K562 (cell line): ENCODE results near the gene DSG1. TPM values are rescaled to one million over a fixed set of nuclear protein-coding genes. Genes with fewer than 3 reads are reported as not detected.
A peak's percentile ranks its signal among the peaks of the same experiment; 100 is the strongest.

ENCODE experiments used
- ATAC-seq: fragments of 200-7000 bp; cut with Tn5 transposase; 3 replicates; pipeline ENCODE4 v1.9.1; 2020; ENCODE audit warnings: moderate library complexity
- BruUV-seq: library from RNA; stranded (reverse); fragments of 400-500 nt; replicated peaks from 2 replicates; lab custom pipeline; 2021; lab: Mats Ljungman, UMichigan
- CTCF ChIA-PET: fragments of 300-600 bp; formaldehyde crosslinking; extraction: SDS; loops from one replicate; lab custom pipeline; 2021; ENCODE audit warnings: low intra/inter-chr PET ratio; lab: Yijun Ruan, JAX
- POLR2A ChIA-PET: fragments of 300-600, 350-650 bp; sonication (Branson Sonifier 250); formaldehyde crosslinking; extraction: SDS; loops from one replicate; lab custom pipeline; 2021; ENCODE audit warnings: antibody characterized with exemption, inconsistent platforms; lab: Yijun Ruan, JAX
- DNase-seq, 4 experiments: peaks; one replicate each; pipeline versions ENCODE4 v3.0.0 to v3.0.0-alpha.2; 2011 to 2018; ENCODE audit warnings: low spot score in 3 of 4, mixed read lengths in 3 of 4; ENCODE audit errors: extremely low read depth in 1 of 4
- FAIRE-seq: peaks from 2 replicates; lab custom pipeline; 2011; peaks lifted over from hg19 to GRCh38; lab: Jason Lieb, UNC
- H2AFZ ChIP-seq: 2 replicates; pipeline ENCODE4 v1.6.0; 2011; ENCODE audit warnings: low read depth, low read length, control low read depth, inconsistent platforms
- H3K27ac ChIP-seq: fragments of 200-600 bp; 3 replicates; pipeline ENCODE4 v1.8.0; 2011; ENCODE audit warnings: low read depth, mild to moderate bottlenecking, control low read depth, inconsistent platforms, low read length, moderate library complexity, mixed read lengths; ENCODE audit errors: extremely low read depth
- H3K27me3 ChIP-seq, 2 experiments: fragments of 300-600 bp in 1 of 2; 2 replicates in 1 of 2; 3 replicates in 1 of 2; pipeline versions ENCODE4 v1.6.0 to v1.8.0; 2011; ENCODE audit warnings: inconsistent platforms in 2 of 2, low read length in 2 of 2, mild to moderate bottlenecking in 1 of 2, mixed read lengths in 1 of 2, moderate library complexity in 1 of 2; ENCODE audit not compliant: control insufficient read depth in 2 of 2, insufficient read depth in 2 of 2
- H3K36me3 ChIP-seq: fragments of 300-600 bp; 3 replicates; pipeline ENCODE4 v1.8.0; 2011; ENCODE audit warnings: mild to moderate bottlenecking, low read length, inconsistent platforms; ENCODE audit not compliant: control insufficient read depth, insufficient read depth
- H3K4me1 ChIP-seq, 2 experiments: fragments of 200-600 bp in 1 of 2; replicated peaks in 1 of 2; 2 replicates in 1 of 2; 3 replicates in 1 of 2; pipeline versions ENCODE4 v1.5.1 to v1.8.0; 2011; ENCODE audit warnings: inconsistent platforms in 2 of 2, low read length in 2 of 2, mild to moderate bottlenecking in 1 of 2, mixed read lengths in 1 of 2, moderate library complexity in 1 of 2; ENCODE audit not compliant: control insufficient read depth in 2 of 2, insufficient read depth in 2 of 2
- H3K4me2 ChIP-seq: 2 replicates; pipeline ENCODE4 v1.6.1; 2011; ENCODE audit warnings: low read length, control low read depth, inconsistent platforms, mixed read lengths; ENCODE audit not compliant: insufficient read depth
- H3K4me3 ChIP-seq: fragments of 200-600 bp; sonication (generic), shearing (Covaris generic); 2 replicates; pipeline ENCODE4 v1.5.1; 2016; ENCODE audit warnings: control low read depth, inconsistent platforms
- H3K79me2 ChIP-seq: fragments of 200-600 bp; 3 replicates; pipeline ENCODE4 v1.8.0; 2011; ENCODE audit warnings: low read length, inconsistent platforms; ENCODE audit not compliant: control insufficient read depth, insufficient read depth
- H3K9ac ChIP-seq, 2 experiments: 2 replicates each; pipeline versions ENCODE4 v1.6.0 to v1.6.1; 2011; ENCODE audit warnings: low read depth in 2 of 2, low read length in 2 of 2, control low read depth in 1 of 2, inconsistent platforms in 1 of 2, mild to moderate bottlenecking in 1 of 2, mixed read lengths in 1 of 2; ENCODE audit not compliant: insufficient read depth in 1 of 2
- H3K9me1 ChIP-seq: one replicate; pipeline ENCODE4 v1.6.0; 2011; ENCODE audit warnings: inconsistent platforms, mild to moderate bottlenecking, low read length, moderate library complexity; ENCODE audit not compliant: control insufficient read depth, insufficient read depth
- H3K9me3 ChIP-seq: replicated peaks from 2 replicates; pipeline ENCODE4 v1.5.1; 2011; ENCODE audit warnings: low read depth, low read length, inconsistent platforms; ENCODE audit not compliant: control insufficient read depth, insufficient read depth
- H4K20me1 ChIP-seq: replicated peaks from 2 replicates; pipeline ENCODE4 v1.6.1; 2011; ENCODE audit warnings: low read length, inconsistent platforms, mixed read lengths; ENCODE audit not compliant: control insufficient read depth, insufficient read depth
- BRF1 ChIP-seq: IDR thresholded peaks from 3 replicates; pipeline ENCODE4 v1.6.1; 2011; ENCODE audit warnings: borderline replicate concordance, mild to moderate bottlenecking; ENCODE audit not compliant: insufficient read length; ENCODE audit errors: extremely low read depth
- CREBBP ChIP-seq: IDR thresholded peaks from one replicate; pipeline ENCODE4 v1.6.1; 2012; ENCODE audit warnings: low read depth, mild to moderate bottlenecking, control low read depth, inconsistent platforms, low read length
- ETS2 ChIP-seq: IDR thresholded peaks from 2 replicates; pipeline ENCODE4 v1.6.1; 2016; ENCODE audit warnings: borderline replicate concordance, missing genetic modification characterization, mild to moderate bottlenecking, moderate library complexity, missing compliant biosample characterization; ENCODE audit not compliant: poor library complexity, severe bottlenecking
- IFI16 ChIP-seq: fragments of 250-450 bp; sonication (Bioruptor Pico); IDR thresholded peaks from 2 replicates; pipeline ENCODE4 v2.1.2; 2022; ENCODE audit warnings: mild to moderate bottlenecking, inconsistent platforms
- MCM5 ChIP-seq: fragments of 450-650 bp; IDR thresholded peaks from 2 replicates; pipeline ENCODE4 v1.6.1; 2016; ENCODE audit warnings: low read depth
- NEUROD1 ChIP-seq: fragments of 150-350 bp; IDR thresholded peaks from 2 replicates; pipeline ENCODE4 v1.6.1; 2014; ENCODE audit warnings: borderline replicate concordance, low read length, low read depth; ENCODE audit not compliant: partially characterized antibody
- NFIX ChIP-seq: fragments of 250-450 bp; sonication (Bioruptor Pico); IDR thresholded peaks from 2 replicates; pipeline ENCODE4 v1.4.0; 2020; ENCODE audit warnings: low read depth, mild to moderate bottlenecking, moderate library complexity
- NR2C1 ChIP-seq, 2 experiments: fragments of 450-650 bp; IDR thresholded peaks; 2 replicates each; pipeline ENCODE4 v1.6.1; 2017; ENCODE audit warnings: mild to moderate bottlenecking in 2 of 2, antibody characterized with exemption in 1 of 2, inconsistent platforms in 1 of 2, missing compliant biosample characterization in 1 of 2, missing genetic modification characterization in 1 of 2
- POLR2AphosphoS2 ChIP-seq: IDR thresholded peaks from 2 replicates; pipeline ENCODE4 v1.6.1; 2012; ENCODE audit warnings: low read length, improper control_type of control experiment
- ZNF121 ChIP-seq: sonication (generic); formaldehyde crosslinking; conservative IDR thresholded peaks from 2 replicates; pipeline ENCODE4 v1.8.0; 2022; ENCODE audit warnings: missing genetic modification reagents
- ZNF146 ChIP-seq: IDR thresholded peaks from one replicate; pipeline ENCODE4 v1.6.1; 2018; ENCODE audit warnings: missing compliant biosample characterization; ENCODE audit not compliant: unreplicated experiment
- ZNF224 ChIP-seq: sonication (generic); formaldehyde crosslinking; IDR thresholded peaks from 2 replicates; pipeline ENCODE4 v1.8.0; 2022; ENCODE audit warnings: mild to moderate bottlenecking, missing genetic modification reagents
- ZNF444 ChIP-seq: fragments of 250-450 bp; sonication (Bioruptor Pico); IDR thresholded peaks from 2 replicates; pipeline ENCODE4 v1.4.0; 2020; ENCODE audit warnings: mild to moderate bottlenecking, moderate library complexity
- ZNF668 ChIP-seq: fragments of 250-450 bp; sonication (Bioruptor Pico); IDR thresholded peaks from 2 replicates; pipeline ENCODE4 v1.8.0; 2022; ENCODE audit warnings: mild to moderate bottlenecking, inconsistent platforms
- in situ Hi-C: fragments of 300-500 bp; cut with MboI; formaldehyde crosslinking; loops from 4 replicates; pipeline ENCODE4 v1.15.0; 2018; ENCODE audit warnings: inconsistent platforms, mixed read lengths
- intact Hi-C: fragments of 100-400 bp; cut with micrococcal nuclease; formaldehyde crosslinking; loops from 2 replicates; pipeline ENCODE4 v1.14.2; 2022
- polyA plus RNA-seq, 8 experiments: library from polyadenylated mRNA; depleted of rRNA in 4 of 8; stranded (reverse) in 5 of 8; unstranded in 3 of 8; fragments of >200 nt; fragmentation: Nextera tagmentation in 2 of 8; fragmentation: Illumina TruSeq in 1 of 8; extraction: Ambion mirVana in 2 of 8; extraction: Trizol in 1 of 8; gene quantifications; 2 replicates each; pipeline versions ENCODE4 v1.2.1 to v1.2.3, GENCODE V29; 2011 to 2014; ENCODE audit warnings: inconsistent platforms in 1 of 8, missing spikeins in 1 of 8
- total RNA-seq, 7 experiments: library from RNA; depleted of rRNA in 6 of 7; stranded (reverse); fragments of >200 nt in 6 of 7; fragmentation: Illumina TruSeq in 2 of 7; extraction: Trizol in 2 of 7; gene quantifications; 2 replicates each; pipeline versions ENCODE4 v1.2.1 to v1.2.3, GENCODE V29; 2011 to 2021; ENCODE audit warnings: low replicate concordance in 1 of 7

Gene DSG1
- total and polyA plus RNA-seq, 9 of the 15 experiments (the other 6 are each of a cell fraction or from before 2014, with no cell fraction given) = 0.03 to 0.26 (median 0.15) TPM; not detected in 1

- ChIA-PET CTCF (no interaction called here), POLR2A (no interaction called here)
- FAIRE-seq (no peak), DNase-seq (no peak), ATAC-seq (peak; percentile 23; the same call in 1 of the 3 replicates)
- Histone ChIP-seq H3K4me3 (no peak overlapping the region), H3K4me2 (no peak overlapping the region), H3K9me3 (no peaks in the 10 kb centered on the region), H2AFZ (no peak overlapping the region), H3K4me1 (no peaks in the 10 kb centered on the region), H3K9me1 (no peaks in the 10 kb centered on the region), H3K27me3 (no peaks in the 10 kb centered on the region), H3K36me3 (no peaks in the 10 kb centered on the region), H3K27ac (no peak overlapping the region), H3K79me2 (no peaks in the 10 kb centered on the region), H4K20me1 (no peaks in the 10 kb centered on the region), H3K9ac (no peak overlapping the region)
- intact Hi-C loops = no loop called here
- no peak for TF ChIP-seq ZNF224 (CRISPR knock-in tag)
- no peak for TF ChIP-seq CREBBP
- no peak for TF ChIP-seq NR2C1 (IDR thresholded peaks at IDR 0.05)
- TF ChIP-seq NR2C1 (tag; IDR thresholded peaks at IDR 0.05) = no peak
- TF ChIP-seq ETS2 = no peak
- TF ChIP-seq ZNF146 (CRISPR knock-in tag) = no peak
- TF ChIP-seq BRF1 = no peak
- no peak for TF ChIP-seq MCM5
- no peak for TF ChIP-seq ZNF444 (CRISPR knock-in tag)
- TF ChIP-seq NEUROD1 = no peak
- TF ChIP-seq POLR2AphosphoS2 = no peak
- no peak for TF ChIP-seq ZNF668 (CRISPR knock-in tag)
- TF ChIP-seq IFI16 (CRISPR knock-in tag) = no peak
- TF ChIP-seq ZNF121 (CRISPR knock-in tag) = no peak
- no peak for TF ChIP-seq NFIX (CRISPR knock-in tag)
- in situ Hi-C loops = no loop called here
- BruUV-seq = no TSS peak
These were observed 84.0 kb downstream of the DSG1 start for GRCh38 chr18:31402026-31402373.
